Embryonic facial prominence (tissue), 1 donor: ENCODE data around the gene ADAMTSL3.

Experiments
- DNase-seq: peaks from one replicate; pipeline ENCODE4 v3.0.0-alpha.2; 2016; ENCODE audit errors: extremely low spot score

ADAMTSL3 gene

GRCh38 chr15:83653639-83654378, at the start of gene ADAMTSL3:
Gene ADAMTSL3 (plus strand): TSS chr15:83654123. CDS start chr15:83655762, 1,639 bp downstream.
- DNase-seq: no peak

- DNase-seq: no peak
These were observed 49.4 kb upstream of the ADAMTSL3 start for GRCh38 chr15:83604549-83604948.

- DNase-seq: no peak
These were observed 48.6 kb upstream of the ADAMTSL3 start for GRCh38 chr15:83605111-83605945.

- no peak for DNase-seq
These were observed 43.8 kb upstream of the ADAMTSL3 start for GRCh38 chr15:83610132-83610531.

- peak; percentile 18 for DNase-seq
These were observed 42.8 kb upstream of the ADAMTSL3 start for GRCh38 chr15:83610901-83611685.

- DNase-seq: no peak
These were observed 41.7 kb upstream of the ADAMTSL3 start for GRCh38 chr15:83612226-83612625.

- DNase-seq: no peak
These were observed 40.9 kb upstream of the ADAMTSL3 start for GRCh38 chr15:83612898-83613635.

GRCh38 chr15:83613714-83614113, 40.2 kb upstream of the ADAMTSL3 start:
- DNase-seq: no peak

- no peak for DNase-seq
These were observed 37.1 kb upstream of the ADAMTSL3 start for GRCh38 chr15:83616840-83617239.

GRCh38 chr15:83626171-83626802, 27.6 kb upstream of the ADAMTSL3 start:
- DNase-seq: no peak

GRCh38 chr15:83631534-83631933, 22.4 kb upstream of the ADAMTSL3 start:
- no peak for DNase-seq

GRCh38 chr15:83643201-83643600, 10.7 kb upstream of the ADAMTSL3 start:
- no peak for DNase-seq

- DNase-seq: no peak
These were observed 9.5 kb upstream of the ADAMTSL3 start for GRCh38 chr15:83644439-83644838.

- DNase-seq: no peak
These were observed 3.1 kb upstream of the ADAMTSL3 start for GRCh38 chr15:83650831-83651230.

- no peak for DNase-seq
These were observed 2.4 kb upstream of the ADAMTSL3 start for GRCh38 chr15:83651541-83651940.

GRCh38 chr15:83652626-83653204, 1.2 kb upstream of the ADAMTSL3 start:
- DNase-seq: no peak

- no peak for DNase-seq
These were observed 660 bp upstream of the ADAMTSL3 start for GRCh38 chr15:83653288-83653638.

- no peak for DNase-seq
These were observed 685 bp downstream of the ADAMTSL3 start for GRCh38 chr15:83654379-83655236.

- DNase-seq: no peak
These were observed 1.3 kb downstream of the ADAMTSL3 start for GRCh38 chr15:83655237-83655616.

- DNase-seq: no peak
These were observed 2.3 kb downstream of the ADAMTSL3 start for GRCh38 chr15:83656192-83656591.
